Suprapubic skin (tissue), 4 donors: ENCODE results near the gene DCUN1D5. TPM values are rescaled to one million over a fixed set of nuclear protein-coding genes. Genes with fewer than 3 reads are reported as not detected.

Experiments
- DNase-seq, 2 donors: peaks; one replicate each; pipeline ENCODE4 v3.0.0-alpha.2; 2019; ENCODE audit warnings: low spot score in 2 of 2
- H3K27ac ChIP-seq: fragments of 200-600 bp; sonication (generic); one replicate; pipeline ENCODE4 v1.5.1; 2019
- H3K27me3 ChIP-seq: fragments of 200-600 bp; sonication (generic); one replicate; pipeline ENCODE4 v1.5.1; 2019
- H3K36me3 ChIP-seq: fragments of 200-600 bp; sonication (generic); one replicate; pipeline ENCODE4 v1.5.1; 2019
- H3K4me1 ChIP-seq: fragments of 200-600 bp; sonication (generic); one replicate; pipeline ENCODE4 v1.5.1; 2019
- H3K4me3 ChIP-seq: fragments of 200-600 bp; sonication (generic); one replicate; pipeline ENCODE4 v1.5.1; 2019; ENCODE audit warnings: mild to moderate bottlenecking
- H3K9me3 ChIP-seq: fragments of 200-600 bp; sonication (generic); one replicate; pipeline ENCODE4 v1.5.1; 2019
- EP300 ChIP-seq: sonication (generic); formaldehyde crosslinking; IDR thresholded peaks from one replicate; pipeline ENCODE4 v1.6.1; 2017; ENCODE audit warnings: antibody characterized with exemption
- POLR2A ChIP-seq, 2 donors: fragments of 450-650 bp; IDR thresholded peaks; one replicate each; pipeline ENCODE4 v1.6.1; 2017; ENCODE audit warnings: antibody characterized with exemption in 2 of 2, mild to moderate bottlenecking in 2 of 2, moderate library complexity in 2 of 2
- POLR2AphosphoS5 ChIP-seq, 3 donors: sonication (generic); formaldehyde crosslinking; IDR thresholded peaks; one replicate each; pipeline ENCODE4 v1.6.1; 2017; ENCODE audit warnings: antibody characterized with exemption in 3 of 3
- WGBS: methylation state at CpG from one replicate; pipeline ENCODE4 v1.1.5; 2018; 5-methylcytosine and 5-hydroxymethylcytosine counted together
- total RNA-seq, 4 donors: library from RNA; depleted of rRNA; stranded (reverse); fragments of >200 nt; gene quantifications; one replicate each; pipeline ENCODE4 v1.1.0, GENCODE V29; 2016
- TF ChIP-seq, protein P1 (sequence below), 2 donors: fragments of 200-600 bp in 1 of 2; fragments of 450-650 bp in 1 of 2; sonication (generic) in 1 of 2; IDR thresholded peaks; one replicate each; pipeline ENCODE4 v1.5.1; 2016 to 2019; ENCODE audit warnings: antibody characterized with exemption in 2 of 2, mild to moderate bottlenecking in 1 of 2, moderate library complexity in 1 of 2

DCUN1D5 gene
- total RNA-seq, 4 donors from 2014 or later = 31.2 to 72.2 (median 49.0) TPM

DNA sequence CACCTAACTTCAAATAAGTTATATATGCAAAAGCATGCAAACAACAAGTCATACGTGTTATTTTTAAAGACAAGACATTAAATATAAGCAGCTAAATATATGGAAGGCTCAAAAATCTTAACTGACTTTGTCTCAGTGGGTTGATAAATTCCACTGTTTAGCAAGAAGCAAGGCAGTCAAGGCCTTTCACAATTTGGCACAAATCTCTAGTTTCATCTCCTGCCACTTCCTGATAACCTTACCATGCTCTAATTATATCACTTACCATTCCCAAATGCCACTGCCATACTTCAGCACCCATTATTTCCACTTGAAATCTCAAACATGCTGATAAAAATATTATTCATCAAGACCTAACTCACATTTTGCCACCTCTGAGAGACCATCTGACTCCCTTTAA, 24.8 kb downstream of the DCUN1D5 start:
- Histone ChIP-seq H3K9me3 (no peaks in the 10 kb centered on the region), H3K36me3 (peaks cover 37% of the 10 kb centered on the region), H3K27me3 (no peaks in the 10 kb centered on the region), H3K4me3 (no peak overlapping the region), H3K27ac (no peak overlapping the region), H3K4me1 (no peaks in the 10 kb centered on the region)
- TF ChIP-seq, protein P1, sequence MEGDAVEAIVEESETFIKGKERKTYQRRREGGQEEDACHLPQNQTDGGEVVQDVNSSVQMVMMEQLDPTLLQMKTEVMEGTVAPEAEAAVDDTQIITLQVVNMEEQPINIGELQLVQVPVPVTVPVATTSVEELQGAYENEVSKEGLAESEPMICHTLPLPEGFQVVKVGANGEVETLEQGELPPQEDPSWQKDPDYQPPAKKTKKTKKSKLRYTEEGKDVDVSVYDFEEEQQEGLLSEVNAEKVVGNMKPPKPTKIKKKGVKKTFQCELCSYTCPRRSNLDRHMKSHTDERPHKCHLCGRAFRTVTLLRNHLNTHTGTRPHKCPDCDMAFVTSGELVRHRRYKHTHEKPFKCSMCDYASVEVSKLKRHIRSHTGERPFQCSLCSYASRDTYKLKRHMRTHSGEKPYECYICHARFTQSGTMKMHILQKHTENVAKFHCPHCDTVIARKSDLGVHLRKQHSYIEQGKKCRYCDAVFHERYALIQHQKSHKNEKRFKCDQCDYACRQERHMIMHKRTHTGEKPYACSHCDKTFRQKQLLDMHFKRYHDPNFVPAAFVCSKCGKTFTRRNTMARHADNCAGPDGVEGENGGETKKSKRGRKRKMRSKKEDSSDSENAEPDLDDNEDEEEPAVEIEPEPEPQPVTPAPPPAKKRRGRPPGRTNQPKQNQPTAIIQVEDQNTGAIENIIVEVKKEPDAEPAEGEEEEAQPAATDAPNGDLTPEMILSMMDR (IDR thresholded peaks at IDR 0.05) = no peak
- no peak for TF ChIP-seq POLR2AphosphoS5 (IDR thresholded peaks at IDR 0.05)
- TF ChIP-seq EP300 = no peak
- TF ChIP-seq POLR2A (IDR thresholded peaks at IDR 0.05) = no peak
- 88% methylated on average over 1 of the region's 1 CpG for WGBS
- no peak for DNase-seq

DNA sequence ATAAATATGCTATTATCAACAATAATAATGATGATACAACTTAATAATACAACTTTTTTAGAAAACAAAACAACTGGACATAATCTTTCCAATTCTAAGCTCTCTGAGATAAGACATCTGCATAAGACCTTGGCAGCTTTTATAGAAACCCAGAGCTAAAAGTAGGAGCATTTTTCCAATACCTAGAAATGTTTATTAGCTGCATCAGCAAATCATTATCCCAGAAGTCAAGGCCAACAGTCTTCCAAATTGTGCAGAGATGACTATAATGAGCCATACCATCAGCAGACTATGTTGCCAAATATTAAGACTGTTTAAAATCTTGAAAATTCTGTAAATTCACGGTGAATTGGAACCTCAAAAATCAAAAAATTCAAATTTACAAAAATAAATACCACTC, 30.3 kb downstream of the DCUN1D5 start:
- DNase-seq = no peak
- TF ChIP-seq POLR2A (IDR thresholded peaks at IDR 0.05) (no peak), POLR2AphosphoS5 (IDR thresholded peaks at IDR 0.05) (no peak), EP300 (no peak)
- TF ChIP-seq, protein P1 (IDR thresholded peaks at IDR 0.05) = no peak
- no peaks in the 10 kb centered on the region for H3K9me3 ChIP-seq

DNA sequence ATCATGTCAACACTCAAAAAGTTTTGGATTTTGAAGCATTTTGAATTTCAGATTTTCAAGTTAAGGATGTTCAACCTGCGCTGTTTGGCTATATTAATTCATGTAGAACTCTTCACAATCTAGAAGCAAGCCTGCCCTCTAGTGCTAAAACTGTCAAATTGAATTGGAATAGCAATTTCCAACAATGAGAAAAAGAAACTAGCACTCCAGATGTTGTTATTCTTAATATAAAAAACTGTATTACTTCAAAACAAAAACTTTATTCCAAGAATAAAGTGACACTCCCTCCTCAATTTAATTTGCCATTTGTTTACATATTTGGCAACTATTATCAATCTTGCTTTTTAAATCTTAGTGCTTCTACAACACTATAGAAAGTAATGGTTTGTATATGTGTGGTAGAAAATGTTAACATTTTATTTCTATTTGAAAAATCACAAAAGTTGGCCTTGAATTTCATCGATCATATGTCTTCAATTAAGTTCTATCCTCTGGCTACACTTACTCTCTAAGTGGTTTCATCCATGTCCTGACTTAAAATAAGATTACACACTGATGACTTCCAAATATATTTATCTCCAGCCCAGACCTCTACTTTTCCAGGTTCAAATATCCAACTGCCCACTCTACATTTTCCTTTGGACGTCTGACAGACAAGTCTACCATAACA, 36.6 kb downstream of the DCUN1D5 start:
- WGBS = 38% methylated on average over 3 of the region's 3 CpGs
- H3K9me3 ChIP-seq = no peaks in the 10 kb centered on the region
- no peaks in the 10 kb centered on the region for H3K27me3 ChIP-seq
- peaks cover 9% of the 10 kb centered on the region for H3K36me3 ChIP-seq
- no peak overlapping the region for H3K4me3 ChIP-seq
- DNase-seq = no peak
- TF ChIP-seq POLR2A (IDR thresholded peaks at IDR 0.05) (no peak), POLR2AphosphoS5 (IDR thresholded peaks at IDR 0.05) (no peak), EP300 (no peak)
- TF ChIP-seq, protein P1 (IDR thresholded peaks at IDR 0.05) = peak in 1 of 2 donors; percentile 53
- H3K4me1 ChIP-seq = no peaks in the 10 kb centered on the region
- no peak overlapping the region for H3K27ac ChIP-seq

More for the DNA sequence above, 30.3 kb downstream of the DCUN1D5 start:
- H3K4me3 ChIP-seq = no peak overlapping the region
- H3K36me3 ChIP-seq = peaks cover 55% of the 10 kb centered on the region
- H3K27ac ChIP-seq = no peak overlapping the region
- no peaks in the 10 kb centered on the region for H3K4me1 ChIP-seq
- 98% methylated on average over 1 of the region's 1 CpG for WGBS
- H3K27me3 ChIP-seq = no peaks in the 10 kb centered on the region

DNA sequence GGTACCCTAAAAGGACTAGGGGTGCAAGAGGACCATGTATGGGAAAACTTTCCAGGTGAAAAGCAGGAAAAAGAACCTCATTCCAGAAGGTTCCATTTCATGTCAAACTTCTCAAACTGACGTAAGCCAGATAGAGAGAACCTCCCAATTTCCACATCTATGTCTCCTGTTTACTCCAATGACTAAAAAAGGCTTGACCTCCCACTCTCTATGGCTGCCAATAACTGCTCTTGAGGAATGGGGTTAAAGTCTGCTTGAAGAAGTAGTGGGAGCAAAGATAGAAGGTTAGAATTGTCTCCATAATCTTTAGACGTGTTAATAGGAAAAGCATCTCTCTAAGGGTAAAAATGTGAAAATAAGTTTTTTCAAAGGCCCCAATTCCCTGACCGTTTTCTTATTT, 38.0 kb downstream of the DCUN1D5 start:
- Histone ChIP-seq H3K4me1 (no peaks in the 10 kb centered on the region), H3K27me3 (no peaks in the 10 kb centered on the region), H3K36me3 (peaks cover 6% of the 10 kb centered on the region), H3K27ac (no peak overlapping the region), H3K9me3 (no peaks in the 10 kb centered on the region), H3K4me3 (no peak overlapping the region)
- no peak for TF ChIP-seq POLR2AphosphoS5 (IDR thresholded peaks at IDR 0.05)
- TF ChIP-seq EP300 = no peak
- TF ChIP-seq, protein P1 (IDR thresholded peaks at IDR 0.05) = no peak
- TF ChIP-seq POLR2A (IDR thresholded peaks at IDR 0.05) = no peak
- no peak for DNase-seq
- WGBS = 95% methylated on average over 3 of the region's 3 CpGs

DNA sequence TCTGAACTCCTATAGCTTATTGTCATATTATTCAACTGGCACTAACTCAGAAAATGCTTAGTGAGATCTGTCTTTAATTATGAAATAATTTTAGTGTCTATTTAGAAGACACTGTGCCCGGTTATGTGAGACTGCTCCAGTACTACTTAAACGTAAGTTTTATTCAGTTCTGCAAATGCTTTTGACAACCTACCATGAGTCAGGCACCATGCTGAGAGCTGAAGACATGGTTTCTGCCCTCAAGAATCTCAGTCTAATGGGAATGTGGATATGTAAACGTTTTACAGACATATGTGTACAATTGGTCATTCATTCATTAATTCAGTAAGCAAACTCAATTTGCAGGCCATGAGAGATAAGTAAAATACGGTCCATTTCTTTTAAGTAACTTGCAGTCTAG, 40.0 kb downstream of the DCUN1D5 start:
- Histone ChIP-seq H3K27me3 (no peaks in the 10 kb centered on the region), H3K4me3 (no peak overlapping the region), H3K27ac (no peak overlapping the region), H3K36me3 (peaks cover under 1% of the 10 kb centered on the region), H3K4me1 (no peaks in the 10 kb centered on the region), H3K9me3 (no peaks in the 10 kb centered on the region)
- no peak for TF ChIP-seq POLR2A (IDR thresholded peaks at IDR 0.05)
- no peak for TF ChIP-seq POLR2AphosphoS5 (IDR thresholded peaks at IDR 0.05)
- no peak for TF ChIP-seq EP300
- TF ChIP-seq, protein P1 (IDR thresholded peaks at IDR 0.05) = no peak
- 73% methylated on average over 4 of the region's 4 CpGs for WGBS
- no peak for DNase-seq
